Measurements from ENCODE around the gene RTN4RL1. TPM values are rescaled to one million over a fixed set of nuclear protein-coding genes. Genes with fewer than 3 reads are reported as not detected.

RTN4RL1 gene
- total RNA-seq, 1 experiment from 2014 or later = 0.22 TPM

- Histone ChIP-seq H2AFZ (ENCODE audit: low read length) (no peak overlapping the region), H3K79me1 (ENCODE audit: insufficient read depth, low read depth, low read length, poor library complexity, severe bottlenecking) (no peaks in the 10 kb centered on the region), H3K23me2 (ENCODE audit: insufficient read length, low read depth, low read length, poor library complexity, severe bottlenecking) (no peaks in the 10 kb centered on the region), H3K27ac (ENCODE audit: insufficient read length, low read depth, low read length) (no peak overlapping the region), H3T11ph (ENCODE audit: low read length) (no peak overlapping the region), H3K4ac (ENCODE audit: low read depth, low read length) (no peak overlapping the region), H3K27me3 (ENCODE audit: insufficient read depth, low read length) (peaks cover 25% of the 10 kb centered on the region), H4K91ac (ENCODE audit: insufficient read length, low read depth, low read length) (no peak overlapping the region), H4K20me1 (ENCODE audit: control insufficient read depth, insufficient read depth, insufficient read length) (no peaks in the 10 kb centered on the region), H4K5ac (ENCODE audit: insufficient read length, low read depth, low read length) (no peak overlapping the region), H2BK120ac (ENCODE audit: low read depth, low read length, poor library complexity, severe bottlenecking) (no peak overlapping the region), H2BK12ac (ENCODE audit: insufficient read length, low read depth, low read length) (no peak overlapping the region), H2BK15ac (ENCODE audit: low read depth, low read length) (no peak overlapping the region), H3K79me2 (ENCODE audit: insufficient read depth, low read length) (no peaks in the 10 kb centered on the region), H4K8ac (replicated peaks; ENCODE audit: insufficient read length, low read depth, low read length) (no peak overlapping the region), H3K18ac (ENCODE audit: insufficient read length, low read depth, low read length) (no peak overlapping the region), H3K9me3 (ENCODE audit: control insufficient read depth, low read depth, low read length) (no peaks in the 10 kb centered on the region), H3K4me2 (ENCODE audit: insufficient read depth, insufficient read length, low read length) (no peak overlapping the region), H3K4me1 (ENCODE audit: insufficient read depth, low read length) (no peaks in the 10 kb centered on the region), H3K14ac (ENCODE audit: insufficient read depth, low read length) (no peak overlapping the region), H3K23ac (ENCODE audit: insufficient read length, low read depth, low read length) (no peak overlapping the region), H2BK20ac (ENCODE audit: low read depth, low read length, poor library complexity, severe bottlenecking) (no peak overlapping the region), H2BK5ac (ENCODE audit: insufficient read length, low read length) (no peak overlapping the region), H3K9ac (ENCODE audit: extremely low read depth, insufficient read length, low read length) (no peak overlapping the region), H2AK5ac (ENCODE audit: insufficient read length, low read length) (no peak overlapping the region), H3K56ac (ENCODE audit: insufficient read length, low read depth, low read length) (no peak overlapping the region)
- Mint-ChIP-seq H3K27ac (no peak overlapping the region), H3K4me3 (no peak overlapping the region), H3K9me3 (peaks cover 0 to 5% of the 10 kb centered on the region in 2 experiments; a peak in 1 of 5 replicates), H3K36me3 (ENCODE audit: insufficient read depth in 1 of 3, low read depth in 3 of 3) (no peaks in the 10 kb centered on the region), H3K4me1 (peaks cover 4 to 30% of the 10 kb centered on the region in 2 experiments; a peak in 3 of 4 replicates), H3K27me3 (ENCODE audit: low read depth) (peaks cover 90% of the 10 kb centered on the region)
- WGBS (ENCODE audit: extremely low coverage, insufficient read length, low lambda C conversion rate) = no CpG with 5 or more reads among the region's 8 CpGs
- DNase-seq = peak; percentile 66
- TF ChIP-seq CTCF (conservative IDR thresholded peaks at IDR 0.05) = no peak; the same call in 2 of the 3 replicates
Observed at GRCh38 chr17:1914661-1915083, 110.5 kb downstream of the RTN4RL1 start.

Measured in H9 (cell line).